MCF 10A (cell line): ENCODE results near the gene MAST1. TPM values are rescaled to one million over a fixed set of nuclear protein-coding genes. Genes with fewer than 3 reads are reported as not detected.

ENCODE experiments used
- BruUV-seq: library from RNA; stranded (reverse); fragments of 400-500 nt; replicated peaks from 2 replicates; lab custom pipeline; 2021; lab: Mats Ljungman, UMichigan
- CTCF ChIA-PET: fragments of 300-600 bp; sonication (Branson Sonifier 250); formaldehyde crosslinking; extraction: SDS; loops from one replicate; lab custom pipeline; 2021; ENCODE audit warnings: antibody characterized with exemption, inconsistent platforms; lab: Yijun Ruan, JAX
- POLR2A ChIA-PET: fragments of 300-600, 350-650 bp; sonication (Branson Sonifier 250); formaldehyde crosslinking; extraction: SDS; loops from one replicate; lab custom pipeline; 2020; ENCODE audit warnings: antibody characterized with exemption, inconsistent platforms; lab: Yijun Ruan, JAX
- DNase-seq: peaks from one replicate; pipeline ENCODE4 v3.0.0-alpha.2; 2018; ENCODE audit not compliant: unreplicated experiment
- H3K27ac Mint-ChIP-seq: one replicate; pipeline ENCODE4 v1.8.0; 2022; ENCODE audit warnings: mild to moderate bottlenecking, low read depth, mixed read lengths; ENCODE audit not compliant: unreplicated experiment
- H3K27me3 Mint-ChIP-seq: one replicate; pipeline ENCODE4 v1.8.0; 2022; ENCODE audit warnings: mixed read lengths; ENCODE audit not compliant: insufficient read depth, unreplicated experiment
- H3K36me3 Mint-ChIP-seq: one replicate; pipeline ENCODE4 v1.8.0; 2022; ENCODE audit warnings: mild to moderate bottlenecking, moderate library complexity, mixed read lengths; ENCODE audit not compliant: insufficient read depth, unreplicated experiment
- H3K4me1 Mint-ChIP-seq: one replicate; pipeline ENCODE4 v1.8.0; 2022; ENCODE audit warnings: mixed read lengths; ENCODE audit not compliant: insufficient read depth, unreplicated experiment
- H3K4me3 Mint-ChIP-seq: one replicate; pipeline ENCODE4 v1.8.0; 2022; ENCODE audit warnings: mild to moderate bottlenecking, moderate library complexity, mixed read lengths; ENCODE audit not compliant: unreplicated experiment
- H3K9me3 Mint-ChIP-seq: one replicate; pipeline ENCODE4 v1.8.0; 2022; ENCODE audit warnings: mixed read lengths; ENCODE audit not compliant: unreplicated experiment
- CTCF ChIP-seq: fragments of 200-600 bp; IDR thresholded peaks from one replicate; pipeline ENCODE4 v1.8.0; 2022; ENCODE audit warnings: antibody characterized with exemption, mild to moderate bottlenecking; ENCODE audit not compliant: unreplicated experiment
- intact Hi-C: fragments of 100-400 bp; cut with micrococcal nuclease; formaldehyde crosslinking; loops from 2 replicates; pipeline ENCODE4 v1.14.1; 2022
- total RNA-seq: library from RNA; stranded (reverse); gene quantifications from 2 replicates; pipeline ENCODE4 v1.2.3, GENCODE V29; 2022

Gene MAST1
- total RNA-seq, 1 experiment from 2014 or later = 1.6 TPM

- no peaks in the 10 kb centered on the region for H3K4me1 Mint-ChIP-seq
- H3K4me3 Mint-ChIP-seq = no peak overlapping the region
- H3K36me3 Mint-ChIP-seq = no peaks in the 10 kb centered on the region
- BruUV-seq = no TSS peak
- intact Hi-C loops = no loop called here
- H3K27ac Mint-ChIP-seq = no peak overlapping the region
- ChIA-PET POLR2A (no interaction called here), CTCF (interaction anchor here (0.6 kb wide), 1 partner anchor 141 kb away, joined by 3 read pairs; no protein-coding TSS in a partner anchor)
- TF ChIP-seq CTCF = no peak
- no peaks in the 10 kb centered on the region for H3K9me3 Mint-ChIP-seq
- no peak for DNase-seq
- no peaks in the 10 kb centered on the region for H3K27me3 Mint-ChIP-seq
These were observed 20.0 kb downstream of the MAST1 start for GRCh38 chr19:12858041-12858928.

- no TSS peak for BruUV-seq
These were observed 21.2 kb downstream of the MAST1 start for GRCh38 chr19:12859546-12859945.

GRCh38 chr19:12864143-12864542 is 25.8 kb downstream of the MAST1 start:
- no peak for DNase-seq
- Mint-ChIP-seq H3K36me3 (no peaks in the 10 kb centered on the region), H3K4me3 (no peak overlapping the region), H3K4me1 (no peaks in the 10 kb centered on the region), H3K27ac (no peak overlapping the region), H3K27me3 (no peaks in the 10 kb centered on the region), H3K9me3 (no peaks in the 10 kb centered on the region)
- CTCF ChIA-PET = interaction anchor here (1.0 to 4.4 kb wide), 4 partner anchors 17 to 188 kb away, joined by 3 to 33 read pairs (median 10); no protein-coding TSS in a partner anchor
- BruUV-seq = no TSS peak
- POLR2A ChIA-PET = interaction anchor here (0.5 kb wide), 1 partner anchor 17 kb away, joined by 3 read pairs; no protein-coding TSS in a partner anchor
- TF ChIP-seq CTCF = no peak
- intact Hi-C loops = no loop called here

More at GRCh38 chr19:12859546-12859945, 21.2 kb downstream of the MAST1 start:
- no peak for TF ChIP-seq CTCF
- H3K27ac Mint-ChIP-seq = no peak overlapping the region
- ChIA-PET POLR2A (no interaction called here), CTCF (no interaction called here)
- H3K4me1 Mint-ChIP-seq = no peaks in the 10 kb centered on the region
- no peak overlapping the region for H3K4me3 Mint-ChIP-seq
- no peaks in the 10 kb centered on the region for H3K9me3 Mint-ChIP-seq
- no peaks in the 10 kb centered on the region for H3K27me3 Mint-ChIP-seq
- no peak for DNase-seq
- no peaks in the 10 kb centered on the region for H3K36me3 Mint-ChIP-seq
- intact Hi-C loops = no loop called here
